H1 (cell line): Measurements from ENCODE around the gene TMEM209. TPM values are rescaled to one million over a fixed set of nuclear protein-coding genes. Genes with fewer than 3 reads are reported as not detected.

Source experiments
- CTCF ChIA-PET: fragments of 300-600 bp; sonication (Branson Sonifier 250); formaldehyde crosslinking; loops from one replicate; lab custom pipeline; 2021; ENCODE audit not compliant: partially characterized antibody; lab: Charles Lee
- POLR2A ChIA-PET: fragments of 300-600 bp; sonication (Branson Sonifier 250); formaldehyde crosslinking; loops from one replicate; lab custom pipeline; 2021; ENCODE audit warnings: inconsistent platforms; ENCODE audit not compliant: partially characterized antibody; lab: Charles Lee
- DNase-seq, 2 experiments: peaks; one replicate each; pipeline versions ENCODE4 v3.0.0 to v3.0.0-alpha.2; 2010 to 2022; ENCODE audit warnings: low spot score in 2 of 2, low read depth in 1 of 2, mixed read lengths in 1 of 2
- FAIRE-seq: peaks from 2 replicates; lab custom pipeline; 2011; peaks lifted over from hg19 to GRCh38; lab: Jason Lieb, UNC
- H2AFZ ChIP-seq: 2 replicates; pipeline ENCODE4 v1.8.1; 2012; ENCODE audit warnings: low read length, inconsistent platforms
- H2AK5ac ChIP-seq: 2 replicates; pipeline ENCODE4 v1.6.1; 2013; ENCODE audit warnings: low read depth, low read length
- H2BK120ac ChIP-seq: replicated peaks from 2 replicates; pipeline ENCODE3; 2013; ENCODE audit warnings: low read depth, low read length, inconsistent platforms
- H2BK12ac ChIP-seq: 2 replicates; pipeline ENCODE4 v1.6.1; 2013; ENCODE audit warnings: low read depth, low read length
- H2BK15ac ChIP-seq: 2 replicates; pipeline ENCODE4 v1.6.1; 2013; ENCODE audit warnings: low read length
- H2BK20ac ChIP-seq: 2 replicates; pipeline ENCODE4 v1.6.1; 2013; ENCODE audit warnings: low read length
- H2BK5ac ChIP-seq: 2 replicates; pipeline ENCODE4 v1.6.1; 2013; ENCODE audit warnings: low read depth, low read length
- H3K14ac ChIP-seq: 2 replicates; pipeline ENCODE4 v1.6.1; 2013; ENCODE audit warnings: inconsistent platforms; ENCODE audit not compliant: insufficient read length
- H3K18ac ChIP-seq: 2 replicates; pipeline ENCODE4 v1.6.1; 2013; ENCODE audit warnings: low read length; ENCODE audit errors: extremely low read depth
- H3K23ac ChIP-seq: 2 replicates; pipeline ENCODE4 v1.6.1; 2013; ENCODE audit warnings: inconsistent platforms; ENCODE audit not compliant: insufficient read length
- H3K23me2 ChIP-seq: 2 replicates; pipeline ENCODE4 v1.6.1; 2013; ENCODE audit warnings: low read depth, low read length
- H3K27ac ChIP-seq: 2 replicates; pipeline ENCODE4 v1.6.1; 2011; ENCODE audit warnings: low read depth, low read length, inconsistent platforms
- H3K27me3 ChIP-seq, 4 experiments: replicated peaks in 1 of 4; 1 replicate in 1 of 4; 2 replicates in 3 of 4; pipeline versions ENCODE4 v1.6.1 to v1.8.1; 2011 to 2013; ENCODE audit warnings: low read length in 3 of 4, mild to moderate bottlenecking in 3 of 4, inconsistent platforms in 2 of 4, mixed read lengths in 2 of 4, moderate library complexity in 1 of 4; ENCODE audit not compliant: control insufficient read depth in 3 of 4, insufficient read depth in 3 of 4; ENCODE audit errors: extremely low read depth in 1 of 4
- H3K36me3 ChIP-seq, 4 experiments: 2 replicates each; pipeline versions ENCODE4 v1.6.1 to v1.8.1; 2011 to 2013; ENCODE audit warnings: mild to moderate bottlenecking in 4 of 4, low read length in 3 of 4, moderate library complexity in 2 of 4, control low read depth in 1 of 4, inconsistent platforms in 1 of 4; ENCODE audit not compliant: insufficient read depth in 4 of 4, control insufficient read depth in 2 of 4
- H3K4ac ChIP-seq: replicated peaks from 2 replicates; pipeline ENCODE3; 2013; ENCODE audit warnings: low read length, low read depth, mixed read lengths, inconsistent platforms; ENCODE audit not compliant: insufficient read length
- H3K4me1 ChIP-seq, 4 experiments: replicated peaks in 1 of 4; 1 replicate in 1 of 4; 2 replicates in 3 of 4; pipeline versions ENCODE4 v1.6.1 to v1.8.1; 2011 to 2013; ENCODE audit warnings: low read length in 3 of 4, inconsistent platforms in 2 of 4, mixed read lengths in 1 of 4; ENCODE audit not compliant: insufficient read depth in 4 of 4, control insufficient read depth in 3 of 4
- H3K4me2 ChIP-seq, 2 experiments: 2 replicates each; pipeline versions ENCODE4 v1.6.1 to v1.8.1; 2011 to 2013; ENCODE audit warnings: low read depth in 2 of 2, low read length in 2 of 2, control low read depth in 1 of 2, inconsistent platforms in 1 of 2, mild to moderate bottlenecking in 1 of 2; ENCODE audit not compliant: insufficient read depth in 1 of 2
- H3K4me3 ChIP-seq, 4 experiments: fragments of 200-600, 300-600 bp in 1 of 4; sonication (generic), shearing (Covaris generic), sonication (Bioruptor Twin) in 1 of 4; 2 replicates each; pipeline versions ENCODE4 v1.5.1 to v1.8.1; 2011 to 2016; ENCODE audit warnings: low read length in 4 of 4, low read depth in 3 of 4, control low read depth in 2 of 4, inconsistent platforms in 2 of 4, mild to moderate bottlenecking in 2 of 4, mixed read lengths in 1 of 4, moderate library complexity in 1 of 4; ENCODE audit not compliant: insufficient read depth in 2 of 4; ENCODE audit errors: extremely low read depth in 1 of 4
- H3K56ac ChIP-seq: replicated peaks from 2 replicates; pipeline ENCODE3; 2013; ENCODE audit warnings: low read depth, mild to moderate bottlenecking, mixed read lengths, low read length, inconsistent platforms; ENCODE audit not compliant: insufficient read length
- H3K79me1 ChIP-seq: 2 replicates; pipeline ENCODE4 v1.6.1; 2013; ENCODE audit warnings: low read depth, low read length, control low read depth
- H3K79me2 ChIP-seq, 2 experiments: 2 replicates each; pipeline versions ENCODE4 v1.6.1 to v1.8.1; 2012 to 2013; ENCODE audit warnings: low read length in 2 of 2, mild to moderate bottlenecking in 2 of 2, inconsistent platforms in 1 of 2; ENCODE audit not compliant: insufficient read depth in 2 of 2, control insufficient read depth in 1 of 2
- H3K9ac ChIP-seq, 4 experiments: replicated peaks in 1 of 4; 1 replicate in 1 of 4; 2 replicates in 3 of 4; pipeline versions ENCODE4 v1.6.1 to v1.8.1; 2011 to 2013; ENCODE audit warnings: low read depth in 3 of 4, low read length in 3 of 4, control low read depth in 2 of 4, mild to moderate bottlenecking in 2 of 4, moderate library complexity in 2 of 4, inconsistent platforms in 1 of 4; ENCODE audit errors: extremely low read depth in 1 of 4
- H3K9me3 ChIP-seq, 2 experiments: 2 replicates each; pipeline versions ENCODE4 v1.6.1 to v1.8.1; 2012 to 2013; ENCODE audit warnings: mild to moderate bottlenecking in 2 of 2, moderate library complexity in 2 of 2, control low read depth in 1 of 2, inconsistent platforms in 1 of 2, low read depth in 1 of 2, low read length in 1 of 2, mixed read lengths in 1 of 2; ENCODE audit not compliant: insufficient read depth in 2 of 2
- H4K20me1 ChIP-seq, 2 experiments: replicated peaks in 1 of 2; 2 replicates each; pipeline versions ENCODE3 to v1.8.1; 2011 to 2013; ENCODE audit warnings: inconsistent platforms in 2 of 2, low read length in 2 of 2, mild to moderate bottlenecking in 1 of 2; ENCODE audit not compliant: insufficient read depth in 2 of 2, control insufficient read depth in 1 of 2
- H4K5ac ChIP-seq: 2 replicates; pipeline ENCODE4 v1.6.1; 2013; ENCODE audit warnings: low read length, low read depth, mixed read lengths, inconsistent platforms; ENCODE audit not compliant: insufficient read length
- H4K8ac ChIP-seq: 2 replicates; pipeline ENCODE4 v1.8.0; 2013; ENCODE audit warnings: mild to moderate bottlenecking, moderate library complexity, low read length, inconsistent platforms; ENCODE audit not compliant: insufficient read depth; ENCODE audit errors: extremely low read depth
- H4K91ac ChIP-seq: replicated peaks from 2 replicates; pipeline ENCODE3; 2013; ENCODE audit warnings: low read length, mixed read lengths, inconsistent platforms; ENCODE audit not compliant: insufficient read length
- ASH2L ChIP-seq: fragments of 200-600, 300-600 bp; sonication (generic); IDR thresholded peaks from one replicate; pipeline ENCODE4 v1.7.1; 2017; ENCODE audit warnings: low read length
- ATF3 ChIP-seq: IDR thresholded peaks from 2 replicates; pipeline ENCODE4 v1.6.1; 2011; ENCODE audit warnings: low read depth, mild to moderate bottlenecking, low read length; ENCODE audit not compliant: insufficient read depth
- BRCA1 ChIP-seq: IDR thresholded peaks from 2 replicates; pipeline ENCODE4 v1.6.1; 2012; ENCODE audit warnings: low read depth, low read length, improper control_type of control experiment
- CEBPB ChIP-seq: IDR thresholded peaks from 2 replicates; pipeline ENCODE4 v1.6.1; 2012; ENCODE audit warnings: low read depth, low read length
- KDM4A ChIP-seq: IDR thresholded peaks from one replicate; pipeline ENCODE4 v1.7.1; 2012; ENCODE audit warnings: low read depth, mild to moderate bottlenecking, moderate library complexity, low read length, inconsistent platforms; ENCODE audit not compliant: severe bottlenecking
- MAX ChIP-seq: IDR thresholded peaks from 2 replicates; pipeline ENCODE4 v1.6.1; 2012; ENCODE audit warnings: inconsistent platforms
- POU5F1 ChIP-seq: IDR thresholded peaks from 2 replicates; pipeline ENCODE4 v1.6.1; 2011; ENCODE audit warnings: low read depth, mild to moderate bottlenecking, low read length, moderate library complexity
- RNF2 ChIP-seq: fragments of 200-900, 300-1000 bp; sonication (generic); IDR thresholded peaks from 2 replicates; pipeline ENCODE4 v1.7.1; 2016; ENCODE audit warnings: borderline replicate concordance, low read depth, mild to moderate bottlenecking, antibody characterized with exemption, low read length; ENCODE audit not compliant: poor library complexity, severe bottlenecking; ENCODE audit errors: missing control alignments
- SP4 ChIP-seq: IDR thresholded peaks from 2 replicates; pipeline ENCODE4 v1.6.1; 2012; ENCODE audit warnings: low read length, inconsistent platforms
- SUZ12 ChIP-seq: fragments of 200-600 bp; sonication (generic); IDR thresholded peaks from 2 replicates; pipeline ENCODE4 v1.6.1; 2012; ENCODE audit warnings: mild to moderate bottlenecking, inconsistent platforms, low read length, moderate library complexity, mixed read lengths
- TAF7 ChIP-seq: optimal IDR thresholded peaks from 2 replicates; pipeline ENCODE3; 2011; ENCODE audit warnings: low read depth, mild to moderate bottlenecking, inconsistent platforms, low read length, moderate library complexity, borderline replicate concordance
- YY1 ChIP-seq: IDR thresholded peaks from 2 replicates; pipeline ENCODE4 v1.6.1; 2011; ENCODE audit warnings: low read depth, mild to moderate bottlenecking, low read length
- ZNF274 ChIP-seq: IDR thresholded peaks from 2 replicates; pipeline ENCODE4 v1.7.0; 2012; ENCODE audit warnings: low read length, borderline replicate concordance; ENCODE audit errors: extremely low read depth
- WGBS, 2 experiments: shearing (Covaris generic) in 1 of 2; methylation state at CpG; one replicate each; pipeline versions ENCODE4 v1.1.6 to v1.1.7; 2013 to 2015; ENCODE audit warnings: low lambda C conversion rate in 2 of 2, mixed read lengths in 2 of 2, inconsistent platforms in 1 of 2, low coverage in 1 of 2, missing lambda C conversion rate in 1 of 2; ENCODE audit not compliant: insufficient replicate concordance in 2 of 2, insufficient coverage in 1 of 2, insufficient read length in 1 of 2; ENCODE audit errors: extremely low coverage in 1 of 2, missing lambda C conversion rate in 1 of 2; 5-methylcytosine and 5-hydroxymethylcytosine counted together
- polyA plus RNA-seq, 7 experiments: library from polyadenylated mRNA; depleted of rRNA in 3 of 7; stranded (reverse) in 5 of 7; unstranded in 2 of 7; fragments of >200 nt in 5 of 7; fragments of 200-250 nt in 2 of 7; gene quantifications; 1 replicate in 5 of 7; 2 replicates in 1 of 7; 4 replicates in 1 of 7; pipeline versions ENCODE4 v1.2.1 to v1.2.3, GENCODE V29; 2011 to 2013; ENCODE audit warnings: missing spikeins in 2 of 7, mixed read lengths in 2 of 7
- total RNA-seq: library from RNA; stranded (reverse); fragmentation: NEBNext Ultra II Directional; extraction: Animal tissue kit (Norgen Biotek cat#: 25700); gene quantifications from 2 replicates; pipeline ENCODE4 v1.2.1, GENCODE V29; 2021

Gene TMEM209
- total and polyA plus RNA-seq, 2 of the 8 experiments (the other 6 are each of a cell fraction or from before 2014, with no cell fraction given) = 28.5 to 30.5 TPM

- H2BK15ac ChIP-seq = no peak overlapping the region
- no peaks in the 10 kb centered on the region for H3K27me3 ChIP-seq
- no peaks in the 10 kb centered on the region for H3K79me2 ChIP-seq
- no peak overlapping the region for H3K4me2 ChIP-seq
- no peak overlapping the region for H3K23ac ChIP-seq
- POLR2A ChIA-PET = no interaction called here
- H2AFZ ChIP-seq = no peak overlapping the region
- no peak for DNase-seq
- H2BK20ac ChIP-seq = no peak overlapping the region
- TF ChIP-seq ZNF274 = no peak
- TF ChIP-seq BRCA1 = no peak
- no peak for TF ChIP-seq SP4
- no peak for TF ChIP-seq RNF2
- TF ChIP-seq KDM4A = no peak
- TF ChIP-seq SUZ12 = no peak
- no peak for TF ChIP-seq ATF3
- no peak for TF ChIP-seq YY1
- TF ChIP-seq MAX = no peak
- TF ChIP-seq POU5F1 = no peak
- no peak for TF ChIP-seq CEBPB
- TF ChIP-seq ASH2L = no peak
- TF ChIP-seq TAF7 = no peak
- TF ChIP-seq, all 59 proteins: peak for 0
- 89% methylated on average over 2 of the region's 2 CpGs; no CpG with 5 or more reads in 1 of the 2 experiments for WGBS, 2 experiments
- CTCF ChIA-PET = interaction anchor here (0.6 kb wide), 1 partner anchor 643 kb away, joined by 3 read pairs; no protein-coding TSS in a partner anchor
- FAIRE-seq = no peak
- no peak overlapping the region for H4K5ac ChIP-seq
- peaks cover 0 to 35% (median 10%) of the 10 kb centered on the region in 4 experiments; a peak in 7 of 8 replicates for H3K36me3 ChIP-seq
- H3K9me3 ChIP-seq = no peaks in the 10 kb centered on the region
- H3K27ac ChIP-seq = no peak overlapping the region
- no peak overlapping the region for H2BK12ac ChIP-seq
- H3K4me1 ChIP-seq = no peaks in the 10 kb centered on the region
- no peak overlapping the region for H3K9ac ChIP-seq
- H3K14ac ChIP-seq = no peak overlapping the region
- H3K4ac ChIP-seq = no peak overlapping the region
- H3K79me1 ChIP-seq = no peaks in the 10 kb centered on the region
- H2BK5ac ChIP-seq = no peak overlapping the region
- no peak overlapping the region for H4K91ac ChIP-seq
- no peak overlapping the region for H2AK5ac ChIP-seq
- H4K8ac ChIP-seq = no peak overlapping the region
- no peak overlapping the region for H2BK120ac ChIP-seq
- peaks cover 0 to 2% of the 10 kb centered on the region in 2 experiments for H4K20me1 ChIP-seq
- H3K56ac ChIP-seq = no peak overlapping the region
- no peak overlapping the region for H3K4me3 ChIP-seq
- H3K23me2 ChIP-seq = peaks cover 2% of the 10 kb centered on the region; the same call in 1 of the 2 replicates
- H3K18ac ChIP-seq = no peak overlapping the region
Observed at GRCh38 chr7:130124711-130125110, 80.5 kb downstream of the TMEM209 start.
